ENCODE results near the gene SPIRE1.

SPIRE1 gene

GRCh38 chr18:12478269-12479047, 179.4 kb downstream of the SPIRE1 start:
- DNase-seq: no peak
- H3K36me3 ChIP-seq: peaks cover 14 to 47% (median 38%) of the 10 kb centered on the region in 3 donors
- H3K9me3 ChIP-seq: no peaks in the 10 kb centered on the region
- H3K27me3 ChIP-seq: no peaks in the 10 kb centered on the region
- intact Hi-C loops (cut with DNase I; ENCODE audit: low total_unique reads): no loop called here
- H3K4me1 ChIP-seq: peaks cover 0 to 6% (median 0%) of the 10 kb centered on the region in 4 donors
- H3K27ac ChIP-seq: no peak overlapping the region
- H3K4me3 ChIP-seq: no peak overlapping the region
- no peak for TF ChIP-seq CTCF (IDR thresholded peaks at IDR 0.05)

GRCh38 chr18:12477606-12478005, 180.3 kb downstream of the SPIRE1 start:
- Histone ChIP-seq H3K4me1 (peaks cover 0 to 6% (median 0%) of the 10 kb centered on the region in 4 donors), H3K4me3 (no peak overlapping the region), H3K9me3 (no peaks in the 10 kb centered on the region), H3K36me3 (peaks cover 14 to 52% (median 38%) of the 10 kb centered on the region in 3 donors), H3K27ac (no peak overlapping the region), H3K27me3 (no peaks in the 10 kb centered on the region)
- DNase-seq: no peak
- no peak for TF ChIP-seq CTCF (IDR thresholded peaks at IDR 0.05)
- intact Hi-C loops (cut with DNase I; ENCODE audit: low total_unique reads): no loop called here

GRCh38 chr18:12476955-12477354, 181.0 kb downstream of the SPIRE1 start:
- H3K27me3 ChIP-seq: no peaks in the 10 kb centered on the region
- no peak overlapping the region for H3K27ac ChIP-seq
- DNase-seq: no peak
- H3K36me3 ChIP-seq: peaks cover 14 to 56% (median 38%) of the 10 kb centered on the region in 3 donors
- intact Hi-C loops (cut with DNase I; ENCODE audit: low total_unique reads): no loop called here
- TF ChIP-seq CTCF (IDR thresholded peaks at IDR 0.05): no peak
- H3K4me1 ChIP-seq: peaks cover 0 to 2% (median 0%) of the 10 kb centered on the region in 4 donors
- no peak overlapping the region for H3K4me3 ChIP-seq
- no peaks in the 10 kb centered on the region for H3K9me3 ChIP-seq

- H3K36me3 ChIP-seq: peaks cover 14 to 54% (median 38%) of the 10 kb centered on the region in 3 donors
- H3K4me1 ChIP-seq: no peaks in the 10 kb centered on the region
- intact Hi-C loops (cut with DNase I; ENCODE audit: low total_unique reads): no loop called here
- no peak for DNase-seq
- H3K4me3 ChIP-seq: no peak overlapping the region
- no peaks in the 10 kb centered on the region for H3K9me3 ChIP-seq
- no peak for TF ChIP-seq CTCF (IDR thresholded peaks at IDR 0.05)
- H3K27me3 ChIP-seq: no peaks in the 10 kb centered on the region
- no peak overlapping the region for H3K27ac ChIP-seq
These were observed 183.0 kb downstream of the SPIRE1 start for GRCh38 chr18:12474876-12475275.

GRCh38 chr18:12474146-12474545, 183.8 kb downstream of the SPIRE1 start:
- intact Hi-C loops (cut with DNase I; ENCODE audit: low total_unique reads): no loop called here
- H3K27me3 ChIP-seq: no peaks in the 10 kb centered on the region
- DNase-seq: no peak
- TF ChIP-seq CTCF (IDR thresholded peaks at IDR 0.05): no peak
- H3K9me3 ChIP-seq: no peaks in the 10 kb centered on the region
- peaks cover 14 to 47% (median 32%) of the 10 kb centered on the region in 3 donors for H3K36me3 ChIP-seq
- H3K4me1 ChIP-seq: no peaks in the 10 kb centered on the region
- no peak overlapping the region for H3K27ac ChIP-seq
- no peak overlapping the region for H3K4me3 ChIP-seq

Measured in tibial artery (tissue), 4 donors.